ENCODE data around the gene INAFM2. TPM values are rescaled to one million over a fixed set of nuclear protein-coding genes. Genes with fewer than 3 reads are reported as not detected.

Gene INAFM2
- total and polyA plus RNA-seq, 2 experiments from 2014 or later, result 18.1 to 32.7 TPM

GRCh38 chr15:40347559-40348473 is 24.3 kb downstream of the INAFM2 start:
- Mint-ChIP-seq H3K4me3 (no peak overlapping the region), H3K4me1 (peaks cover 21% of the 10 kb centered on the region), H3K36me3 (ENCODE audit: low read depth) (no peaks in the 10 kb centered on the region), H3K27ac (0 out of 2 replicates have a peak overlapping the region, but pooled peaks have one; percentile 27), H3K9me3 (no peaks in the 10 kb centered on the region), H3K27me3 (ENCODE audit: insufficient read depth, low read depth, poor library complexity) (peaks cover 12% of the 10 kb centered on the region)
- Histone ChIP-seq H3F3A (replicated peaks; ENCODE audit: low read depth) (no peaks in the 10 kb centered on the region), H3K4me1 (ENCODE audit: insufficient read depth) (no peaks in the 10 kb centered on the region), H3K79me2 (replicated peaks; ENCODE audit: insufficient read depth) (no peaks in the 10 kb centered on the region), H3K4me2 (no peak overlapping the region), H2AFZ (no peak overlapping the region), H3K4me3 (no peak overlapping the region), H3K36me3 (ENCODE audit: insufficient read depth) (no peaks in the 10 kb centered on the region), H3K9me2 (ENCODE audit: insufficient read depth) (no peaks in the 10 kb centered on the region), H4K20me1 (replicated peaks; ENCODE audit: insufficient read depth) (no peaks in the 10 kb centered on the region), H3K27ac (ENCODE audit: low read depth) (no peak overlapping the region), H3K27me3 (ENCODE audit: insufficient read depth) (no peaks in the 10 kb centered on the region)
- no peak for TF ChIP-seq ETS1 (IDR thresholded peaks at IDR 0.05)
- DNase-seq (ENCODE audit: low spot score), result no peak
- ATAC-seq, result no peak

- DNase-seq (ENCODE audit: low spot score) (no peak), ATAC-seq (no peak)
- Mint-ChIP-seq H3K36me3 (ENCODE audit: low read depth) (no peaks in the 10 kb centered on the region), H3K4me1 (peaks cover 17% of the 10 kb centered on the region), H3K27ac (no peak overlapping the region), H3K4me3 (no peak overlapping the region), H3K27me3 (ENCODE audit: insufficient read depth, low read depth, poor library complexity) (peaks cover 12% of the 10 kb centered on the region), H3K9me3 (no peaks in the 10 kb centered on the region)
- Histone ChIP-seq H3K4me3 (no peak overlapping the region), H3F3A (replicated peaks; ENCODE audit: low read depth) (no peaks in the 10 kb centered on the region), H4K20me1 (replicated peaks; ENCODE audit: insufficient read depth) (no peaks in the 10 kb centered on the region), H3K4me2 (no peak overlapping the region), H3K36me3 (ENCODE audit: insufficient read depth) (no peaks in the 10 kb centered on the region), H3K27ac (ENCODE audit: low read depth) (no peak overlapping the region), H3K27me3 (ENCODE audit: insufficient read depth) (no peaks in the 10 kb centered on the region), H2AFZ (no peak overlapping the region), H3K4me1 (ENCODE audit: insufficient read depth) (no peaks in the 10 kb centered on the region; the same call in 1 of the 2 replicates), H3K9me2 (ENCODE audit: insufficient read depth) (no peaks in the 10 kb centered on the region), H3K79me2 (replicated peaks; ENCODE audit: insufficient read depth) (no peaks in the 10 kb centered on the region)
- no peak for TF ChIP-seq JUNB (IDR thresholded peaks at IDR 0.05; ENCODE audit: unreplicated experiment)
- no peak for TF ChIP-seq REST (IDR thresholded peaks at IDR 0.05; ENCODE audit: unreplicated experiment)
- TF ChIP-seq ETS1 (IDR thresholded peaks at IDR 0.05), result no peak
- TF ChIP-seq CREB1 (CRISPR knock-in tag; IDR thresholded peaks at IDR 0.05; ENCODE audit: low read depth), result no peak
- TF ChIP-seq ZNF331 (CRISPR knock-in tag; IDR thresholded peaks at IDR 0.05; ENCODE audit: low read depth), result no peak
- TF ChIP-seq EZH2 (IDR thresholded peaks at IDR 0.05; ENCODE audit: low read depth, unreplicated experiment), result no peak
- TF ChIP-seq ZNF462 (CRISPR knock-in tag; IDR thresholded peaks at IDR 0.05), result no peak
- TF ChIP-seq NANOG (IDR thresholded peaks at IDR 0.05; ENCODE audit: borderline replicate concordance), result no peak
Observed at GRCh38 chr15:40348474-40348870, 25.0 kb downstream of the INAFM2 start.

Measured in GM23338 (cell line).